Spleen (tissue), 11 donors: ENCODE measurements around the gene SLC22A1. TPM values are rescaled to one million over a fixed set of nuclear protein-coding genes. Genes with fewer than 3 reads are reported as not detected.
"Not testable (repeated sequence)": the region's sequence is repeated elsewhere in the genome, so short reads cannot be mapped to it uniquely, and the experiment has no call there.

Experiments used
- DNase-seq: peaks from one replicate; pipeline ENCODE4 v3.0.0-alpha.2; 2020
- H3K27ac ChIP-seq, 8 donors: fragments of 200-600 bp; sonication (generic) in 7 of 8; 1 replicate in 4 of 8; 2 replicates in 4 of 8; pipeline versions ENCODE4 v1.5.0 to v1.8.0; 2016 to 2021; ENCODE audit warnings: inconsistent platforms in 4 of 8, mild to moderate bottlenecking in 4 of 8, moderate library complexity in 1 of 8
- H3K27me3 ChIP-seq, 7 donors: fragments of 200-600 bp; sonication (generic) in 6 of 7; replicated peaks in 1 of 7; 1 replicate in 4 of 7; 2 replicates in 3 of 7; pipeline versions ENCODE4 v1.5.0 to v1.8.0; 2016 to 2021; ENCODE audit warnings: inconsistent platforms in 3 of 7, mild to moderate bottlenecking in 1 of 7
- H3K36me3 ChIP-seq, 6 donors: fragments of 200-600 bp; sonication (generic) in 5 of 6; 1 replicate in 4 of 6; 2 replicates in 2 of 6; pipeline versions ENCODE4 v1.5.0 to v1.8.0; 2016 to 2021; ENCODE audit warnings: inconsistent platforms in 2 of 6
- H3K4me1 ChIP-seq, 6 donors: fragments of 200-600 bp; sonication (generic) in 5 of 6; 1 replicate in 3 of 6; 2 replicates in 3 of 6; pipeline versions ENCODE4 v1.5.0 to v1.8.0; 2016 to 2021; ENCODE audit warnings: inconsistent platforms in 3 of 6
- H3K4me3 ChIP-seq, 8 donors: fragments of 200-600 bp; sonication (generic) in 7 of 8; 1 replicate in 4 of 8; 2 replicates in 4 of 8; pipeline versions ENCODE4 v1.5.0 to v1.8.0; 2016 to 2021; ENCODE audit warnings: inconsistent platforms in 4 of 8, mild to moderate bottlenecking in 4 of 8, moderate library complexity in 2 of 8
- H3K9me3 ChIP-seq, 8 donors: fragments of 200-600 bp; sonication (generic) in 7 of 8; 1 replicate in 4 of 8; 2 replicates in 4 of 8; pipeline versions ENCODE4 v1.5.0 to v1.8.0; 2016 to 2021; ENCODE audit warnings: inconsistent platforms in 4 of 8
- POLR2A ChIP-seq, 3 donors: fragments of 450-650 bp; IDR thresholded peaks; one replicate each; pipeline ENCODE4 v1.5.1; 2017; ENCODE audit warnings: antibody characterized with exemption in 3 of 3, mild to moderate bottlenecking in 1 of 3
- POLR2AphosphoS5 ChIP-seq, 3 donors: sonication (generic); formaldehyde crosslinking; IDR thresholded peaks; one replicate each; pipeline ENCODE4 v1.5.1; 2017; ENCODE audit warnings: antibody characterized with exemption in 3 of 3
- WGBS, 5 donors: extraction: QIAGEN DNeasy Blood & Tissue Kit in 3 of 5; methylation state at CpG; one replicate each; pipeline versions ENCODE4 v1.1.5 to v1.1.7; 2013 to 2018; 5-methylcytosine and 5-hydroxymethylcytosine counted together
- intact Hi-C: fragments of 100-400 bp; cut with DNase I; formaldehyde crosslinking; loops from one replicate; pipeline ENCODE4 v1.15.0; 2023; ENCODE audit warnings: low total_unique reads
- polyA plus RNA-seq, 3 donors: library from polyadenylated mRNA; stranded (reverse); fragments of 200-250 nt; gene quantifications; one replicate each; pipeline ENCODE4 v1.2.1, GENCODE V29; 2013
- total RNA-seq, 7 donors: library from RNA; depleted of rRNA in 3 of 7; stranded (reverse); fragments of >200 nt in 3 of 7; fragmentation: NEBNext Ultra II Directional in 4 of 7; extraction: Animal tissue kit (Norgen Biotek cat#: 25700) in 4 of 7; gene quantifications; one replicate each; pipeline versions ENCODE4 v1.1.0 to v1.2.1, GENCODE V29; 2016 to 2021
- TF ChIP-seq, protein P1 (sequence below), 11 experiments: fragments of 200-600 bp in 7 of 11; fragments of 450-650 bp in 4 of 11; sonication (generic) in 4 of 11; IDR thresholded peaks in 8 of 11; conservative IDR thresholded peaks in 3 of 11; 1 replicate in 7 of 11; 2 replicates in 4 of 11; pipeline versions ENCODE4 v1.4.0 to v1.8.0; 2016 to 2021; ENCODE audit warnings: antibody characterized with exemption in 11 of 11, inconsistent platforms in 4 of 11, mild to moderate bottlenecking in 1 of 11
- donor health status: healthy with polysubstance abuse.
- donor health status: DM: no; HTN: no; CAD: no; lungs with moderate emphysema.
- donor health status: DM: no; HTN: no; CAD: no.
- donor health status: Bipolar disorder and iron deficiency.
- donor health status: healthy.
- donor health status: DM: no; HTN: no; CAD: no.
- donor health status: DM: yes; HTN: yes; CAD: no.

SLC22A1 gene
- total and polyA plus RNA-seq, 10 donors: 0.23 to 6.1 (median 3.9) TPM

DNA sequence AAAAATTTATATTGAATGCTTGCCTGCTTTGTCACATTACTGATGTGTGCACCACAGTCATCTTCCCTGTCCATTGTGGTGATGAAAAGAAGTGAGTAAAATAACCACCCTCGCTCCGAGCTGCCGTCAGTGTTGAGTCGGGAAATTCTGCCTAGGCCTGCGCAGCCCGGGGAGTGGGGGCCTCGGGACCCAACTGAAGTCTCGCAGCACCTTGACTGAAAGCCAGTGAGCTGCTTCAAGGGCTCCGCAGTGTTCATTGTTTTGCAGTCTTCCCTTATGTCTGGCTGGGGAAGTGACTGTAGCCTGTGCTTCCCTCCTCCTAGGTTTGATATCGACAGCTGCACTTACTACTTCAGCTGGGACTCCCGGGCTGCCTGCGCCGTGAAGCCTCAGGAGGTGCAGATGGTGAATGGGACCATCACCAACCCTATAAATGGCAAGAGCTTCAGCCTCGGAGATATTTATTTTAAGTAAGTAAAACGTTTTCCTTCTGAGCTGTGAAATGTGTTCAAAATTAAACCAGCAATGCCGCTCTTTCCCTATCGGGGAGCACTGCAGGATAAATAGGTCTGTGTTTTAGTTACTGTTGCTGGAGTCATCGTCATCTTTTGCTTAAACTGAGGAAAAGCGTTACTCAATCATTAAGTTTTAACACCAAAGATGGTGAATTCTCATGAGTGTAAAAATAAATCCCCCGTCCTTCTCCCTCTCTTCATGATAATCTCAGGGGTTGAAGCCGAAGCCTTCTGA, 32.7 kb upstream of the SLC22A1 start:
- Histone ChIP-seq H3K27ac (no peak overlapping the region), H3K36me3 (peaks cover 6 to 100% (median 97%) of the 10 kb centered on the region in 6 donors), H3K27me3 (no peaks in the 10 kb centered on the region), H3K4me3 (no peak overlapping the region), H3K9me3 (no peaks in the 10 kb centered on the region), H3K4me1 (no peaks in the 10 kb centered on the region)
- 92 to 96% (median 95%) methylated on average over 20 to 21 of the region's 21 CpGs for WGBS, 5 donors
- intact Hi-C loops: no loop called here
- no peak for DNase-seq
- TF ChIP-seq POLR2AphosphoS5 (IDR thresholded peaks at IDR 0.05) (no peak), POLR2A (IDR thresholded peaks at IDR 0.05) (no peak)
- TF ChIP-seq, protein P1, sequence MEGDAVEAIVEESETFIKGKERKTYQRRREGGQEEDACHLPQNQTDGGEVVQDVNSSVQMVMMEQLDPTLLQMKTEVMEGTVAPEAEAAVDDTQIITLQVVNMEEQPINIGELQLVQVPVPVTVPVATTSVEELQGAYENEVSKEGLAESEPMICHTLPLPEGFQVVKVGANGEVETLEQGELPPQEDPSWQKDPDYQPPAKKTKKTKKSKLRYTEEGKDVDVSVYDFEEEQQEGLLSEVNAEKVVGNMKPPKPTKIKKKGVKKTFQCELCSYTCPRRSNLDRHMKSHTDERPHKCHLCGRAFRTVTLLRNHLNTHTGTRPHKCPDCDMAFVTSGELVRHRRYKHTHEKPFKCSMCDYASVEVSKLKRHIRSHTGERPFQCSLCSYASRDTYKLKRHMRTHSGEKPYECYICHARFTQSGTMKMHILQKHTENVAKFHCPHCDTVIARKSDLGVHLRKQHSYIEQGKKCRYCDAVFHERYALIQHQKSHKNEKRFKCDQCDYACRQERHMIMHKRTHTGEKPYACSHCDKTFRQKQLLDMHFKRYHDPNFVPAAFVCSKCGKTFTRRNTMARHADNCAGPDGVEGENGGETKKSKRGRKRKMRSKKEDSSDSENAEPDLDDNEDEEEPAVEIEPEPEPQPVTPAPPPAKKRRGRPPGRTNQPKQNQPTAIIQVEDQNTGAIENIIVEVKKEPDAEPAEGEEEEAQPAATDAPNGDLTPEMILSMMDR (IDR thresholded peaks at IDR 0.05 in 8 of 11, conservative IDR thresholded peaks at IDR 0.05 in 3 of 11): no peak

DNA sequence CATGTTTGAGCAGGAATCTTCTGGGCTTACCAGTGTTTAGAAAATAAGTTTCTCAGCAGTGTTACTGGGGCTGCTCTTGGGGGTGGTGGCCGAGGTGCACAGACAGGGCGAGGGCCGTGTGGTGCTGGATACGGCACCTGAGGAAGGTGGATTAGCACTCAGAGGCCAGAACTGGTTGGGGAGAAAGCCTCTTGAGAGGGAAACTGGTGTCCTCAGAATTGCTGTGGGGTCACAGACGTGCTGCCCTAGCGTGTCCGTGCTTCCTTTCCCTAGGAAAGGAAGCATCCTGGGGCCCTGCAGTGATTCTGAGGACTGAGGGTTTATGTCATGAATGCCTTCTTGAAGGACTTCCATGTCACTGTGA, 32.1 kb upstream of the SLC22A1 start:
- no peak overlapping the region for H3K27ac ChIP-seq
- intact Hi-C loops: no loop called here
- H3K36me3 ChIP-seq: peaks cover 6 to 100% (median 97%) of the 10 kb centered on the region in 6 donors
- DNase-seq: no peak
- no peaks in the 10 kb centered on the region for H3K9me3 ChIP-seq
- H3K4me3 ChIP-seq: no peak overlapping the region
- no peak for TF ChIP-seq POLR2A (IDR thresholded peaks at IDR 0.05)
- peak in 1 of 3 donors; percentile 14 for TF ChIP-seq POLR2AphosphoS5 (IDR thresholded peaks at IDR 0.05)
- WGBS, 5 donors: 95 to 98% (median 97%) methylated on average over 7 of the region's 7 CpGs
- no peaks in the 10 kb centered on the region for H3K4me1 ChIP-seq
- H3K27me3 ChIP-seq: no peaks in the 10 kb centered on the region

DNA sequence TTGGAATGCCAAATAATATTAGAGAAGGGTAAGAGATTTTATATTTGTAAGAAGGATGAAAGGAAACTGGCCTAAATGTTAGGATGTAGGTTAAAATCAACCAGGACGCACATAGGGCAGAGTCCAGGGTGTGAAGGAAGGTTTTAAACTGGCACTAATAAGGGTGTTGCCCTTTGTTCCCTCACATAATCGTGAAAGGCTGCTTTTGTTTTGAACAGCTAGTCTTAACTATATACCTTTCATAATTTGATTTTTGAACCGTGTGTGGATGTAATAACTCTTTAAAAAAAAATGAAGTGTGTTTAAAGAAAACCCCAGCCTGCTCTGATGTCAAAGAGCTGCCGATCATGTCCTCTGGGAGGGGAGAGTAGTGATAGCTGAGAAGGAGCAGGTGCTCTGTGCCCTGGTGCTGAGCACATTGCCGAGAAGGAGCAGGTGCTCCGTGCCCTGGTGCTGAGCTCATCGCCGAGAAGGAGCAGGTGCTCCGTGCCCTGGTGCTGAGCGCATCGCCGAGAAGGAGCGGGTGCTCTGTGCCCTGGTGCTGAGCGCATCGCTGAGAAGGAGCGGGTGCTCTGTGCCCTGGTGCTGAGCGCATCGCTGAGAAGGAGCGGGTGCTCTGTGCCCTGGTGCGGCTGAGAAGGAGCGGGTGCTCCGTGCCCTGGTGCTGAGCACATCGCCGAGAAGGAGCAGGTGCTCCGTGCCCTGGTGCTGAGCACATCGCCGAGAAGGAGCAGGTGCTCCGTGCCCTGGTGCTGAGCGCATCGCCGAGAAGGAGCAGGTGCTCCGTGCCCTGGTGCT, 31.0 kb upstream of the SLC22A1 start:
- intact Hi-C loops, H3K27ac ChIP-seq, H3K4me3 ChIP-seq, H3K9me3 ChIP-seq, H3K4me1 ChIP-seq, H3K27me3 ChIP-seq: not testable (repeated sequence)
- peak; percentile 41 for DNase-seq
- WGBS, 5 donors: 92 to 98% (median 96%) methylated on average over 27 to 32 of the region's 32 CpGs
- H3K36me3 ChIP-seq: peaks cover 4 to 100% (median 94%) of the 10 kb centered on the region in 6 donors

DNA sequence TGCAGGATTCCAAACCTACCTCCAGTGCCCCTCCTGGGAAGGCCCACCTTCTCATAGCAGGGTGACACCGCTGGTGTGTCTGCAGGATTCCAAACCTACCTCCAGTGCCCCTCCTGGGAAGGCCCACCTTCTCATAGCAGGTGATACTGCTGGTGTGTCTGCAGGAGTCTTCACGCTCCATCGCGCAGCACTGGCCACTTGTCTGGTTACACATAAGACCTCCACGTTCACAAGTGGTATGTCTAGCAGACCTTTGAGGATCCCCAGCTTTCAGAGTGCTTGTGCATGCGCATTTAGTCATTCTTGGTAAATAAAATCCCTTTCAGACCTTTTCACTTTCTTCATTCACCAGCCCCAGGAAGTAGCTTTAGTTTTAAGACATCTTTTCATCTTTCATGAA, 29.4 kb upstream of the SLC22A1 start:
- WGBS, 5 donors: 91 to 97% (median 96%) methylated on average over 5 to 6 of the region's 6 CpGs
- peak; percentile 62 for DNase-seq
- intact Hi-C loops, H3K9me3 ChIP-seq, H3K4me3 ChIP-seq, H3K4me1 ChIP-seq, H3K27me3 ChIP-seq, H3K27ac ChIP-seq: not testable (repeated sequence)
- H3K36me3 ChIP-seq: peaks cover 4 to 100% (median 94%) of the 10 kb centered on the region in 6 donors

DNA sequence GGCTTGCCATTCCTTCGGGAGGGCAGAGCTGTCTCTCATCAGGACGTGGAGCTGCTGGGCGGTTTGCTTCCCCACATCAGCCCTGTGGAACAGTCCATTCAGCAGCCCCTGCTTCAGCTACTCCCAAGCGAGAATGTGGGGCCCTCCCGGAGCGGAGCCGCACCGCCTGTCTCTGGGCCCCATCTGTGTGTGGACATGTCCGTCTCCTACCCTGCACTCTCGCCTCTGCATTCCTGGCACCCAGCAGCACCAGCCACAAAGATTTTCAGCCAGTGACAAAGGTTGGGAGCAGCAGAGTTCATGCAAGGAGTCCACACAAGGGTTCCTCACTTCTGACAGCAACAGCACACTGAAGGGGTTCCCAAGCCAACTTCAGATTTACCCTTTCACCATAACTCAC, 29.0 kb upstream of the SLC22A1 start:
- intact Hi-C loops: no loop called here
- H3K27me3 ChIP-seq: no peaks in the 10 kb centered on the region
- 85 to 98% (median 90%) methylated on average over 10 of the region's 10 CpGs for WGBS, 5 donors
- TF ChIP-seq, protein P1 (IDR thresholded peaks at IDR 0.05 in 8 of 11, conservative IDR thresholded peaks at IDR 0.05 in 3 of 11): no peak
- TF ChIP-seq POLR2AphosphoS5 (IDR thresholded peaks at IDR 0.05): peak in 1 of 3 donors; percentile 44
- TF ChIP-seq POLR2A (IDR thresholded peaks at IDR 0.05): no peak
- DNase-seq: peak; percentile 64
- H3K9me3 ChIP-seq: no peaks in the 10 kb centered on the region
- H3K4me1 ChIP-seq: no peaks in the 10 kb centered on the region
- H3K36me3 ChIP-seq: peaks cover 4 to 100% (median 94%) of the 10 kb centered on the region in 6 donors
- no peak overlapping the region for H3K4me3 ChIP-seq
- no peak overlapping the region for H3K27ac ChIP-seq
